Measurements from ENCODE around the gene AHCY. TPM values are rescaled to one million over a fixed set of nuclear protein-coding genes. Genes with fewer than 3 reads are reported as not detected.
"Not testable (repeated sequence)": the region's sequence is repeated elsewhere in the genome, so short reads cannot be mapped to it uniquely, and the experiment has no call there.

The AHCY gene
- total RNA-seq, 1 experiment from 2014 or later, result 223 TPM

DNA sequence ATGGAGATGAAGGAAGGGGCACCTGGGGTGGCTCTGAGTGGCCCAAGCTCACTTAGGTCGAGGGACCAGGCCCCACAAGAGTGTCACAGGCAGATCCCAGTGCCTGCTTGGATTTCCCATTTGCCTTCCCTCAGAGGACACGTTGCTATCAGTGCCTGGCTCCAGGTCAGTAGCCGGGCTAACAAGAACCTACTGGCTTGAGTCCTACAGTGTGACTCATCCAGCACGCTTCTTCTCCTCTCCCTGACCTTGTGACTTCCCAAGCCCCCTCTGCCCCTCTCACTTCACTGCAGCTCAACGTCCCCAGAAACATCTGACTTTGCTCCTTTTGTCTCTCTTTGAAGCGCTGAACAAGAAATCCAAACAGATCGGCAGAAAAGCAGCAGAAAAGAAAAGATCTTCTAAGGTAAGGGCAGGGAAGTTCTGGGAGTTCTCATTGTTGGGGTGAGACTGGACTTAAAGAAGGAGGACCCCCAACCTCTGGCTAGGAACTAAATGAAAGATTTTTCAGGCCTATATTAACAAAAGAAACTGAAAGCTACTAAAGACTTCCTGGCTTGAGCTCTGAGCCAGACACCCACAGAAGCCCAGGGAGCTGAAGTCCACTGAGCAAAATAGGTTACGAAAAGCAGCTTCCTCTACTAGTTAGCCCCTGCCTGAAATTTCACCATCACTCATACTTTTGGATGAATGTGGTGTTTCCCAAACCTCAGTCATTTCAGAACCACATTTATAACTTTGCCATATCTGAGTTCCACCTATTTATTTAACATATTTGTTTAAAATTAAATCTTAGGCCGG is 40.5 kb downstream of the AHCY start:
- peak; percentile 29 for DNase-seq (ENCODE audit: low read depth)

DNA sequence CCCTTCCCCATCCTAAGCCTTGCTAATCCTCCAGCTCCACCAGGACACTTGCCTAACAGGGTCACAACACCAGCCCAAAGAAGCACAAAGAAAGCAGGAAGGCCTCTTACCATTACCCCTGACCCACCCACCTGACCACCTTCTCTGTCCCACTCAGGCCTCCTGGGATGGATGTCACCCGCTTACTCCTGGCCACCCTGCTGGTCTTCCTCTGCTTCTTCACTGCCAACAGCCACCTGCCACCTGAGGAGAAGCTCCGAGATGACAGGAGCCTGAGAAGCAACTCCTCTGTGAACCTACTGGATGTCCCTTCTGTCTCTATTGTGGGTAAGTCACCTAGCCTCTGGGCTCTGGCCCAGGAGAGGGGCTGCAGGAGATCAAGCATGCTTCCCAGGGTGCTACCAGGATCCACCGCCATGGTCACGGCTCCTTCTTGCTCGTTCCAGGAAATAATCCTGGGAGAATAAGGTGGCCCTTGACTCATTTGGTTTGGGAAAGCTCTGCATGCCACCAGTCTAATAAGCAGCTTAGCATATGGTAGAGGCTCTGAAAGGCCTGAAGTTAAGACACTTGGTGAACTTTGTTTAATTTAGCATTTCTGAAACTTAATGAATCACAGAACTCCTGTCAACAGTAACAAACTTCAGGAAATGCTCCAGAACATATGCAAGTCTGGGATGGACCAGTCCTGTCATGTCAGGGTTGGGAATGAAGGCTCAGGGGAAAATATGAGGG is 42.8 kb downstream of the AHCY start:
- no peak for DNase-seq (ENCODE audit: low read depth)

- DNase-seq (ENCODE audit: low read depth), result no peak
These were observed 46.5 kb downstream of the AHCY start for GRCh38 chr20:34256629-34257124.

- DNase-seq (ENCODE audit: low read depth), result no peak
These were observed 48.2 kb downstream of the AHCY start for GRCh38 chr20:34254979-34255378.

DNA sequence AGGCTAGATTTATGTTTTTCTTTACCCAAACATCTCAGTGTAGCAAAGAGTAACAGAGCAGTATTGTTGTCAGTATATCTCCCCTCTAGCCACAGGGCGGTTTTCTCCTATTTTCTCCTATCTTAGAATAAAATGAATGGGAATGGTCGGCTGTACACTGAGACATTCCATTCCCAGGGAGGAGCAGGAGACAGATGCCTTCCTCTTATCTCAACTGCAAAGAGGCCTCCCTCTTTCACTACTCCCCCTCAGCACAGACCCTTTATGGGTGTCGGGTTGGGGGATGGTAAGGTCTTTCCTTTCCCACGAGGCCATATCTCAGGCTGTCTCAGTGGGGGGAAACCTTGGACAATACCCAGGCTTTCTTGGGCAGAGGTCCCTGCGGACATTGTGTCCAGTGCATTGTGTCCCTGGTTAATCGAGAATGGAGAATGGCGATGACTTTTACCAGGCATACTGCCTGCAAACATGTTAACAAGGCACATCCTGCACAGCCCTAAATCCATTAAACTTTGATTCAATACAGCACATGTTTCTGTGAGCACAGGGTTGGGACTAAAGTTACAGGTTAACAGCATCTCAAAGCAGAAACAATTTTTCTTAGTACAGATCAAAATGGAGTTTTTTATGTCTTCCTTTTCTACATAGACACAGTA is 50.6 kb downstream of the AHCY start:
- DNase-seq (ENCODE audit: low read depth), result not testable (repeated sequence)

- DNase-seq (ENCODE audit: low read depth), result no peak
These were observed 51.5 kb downstream of the AHCY start for GRCh38 chr20:34251619-34252018.

DNA sequence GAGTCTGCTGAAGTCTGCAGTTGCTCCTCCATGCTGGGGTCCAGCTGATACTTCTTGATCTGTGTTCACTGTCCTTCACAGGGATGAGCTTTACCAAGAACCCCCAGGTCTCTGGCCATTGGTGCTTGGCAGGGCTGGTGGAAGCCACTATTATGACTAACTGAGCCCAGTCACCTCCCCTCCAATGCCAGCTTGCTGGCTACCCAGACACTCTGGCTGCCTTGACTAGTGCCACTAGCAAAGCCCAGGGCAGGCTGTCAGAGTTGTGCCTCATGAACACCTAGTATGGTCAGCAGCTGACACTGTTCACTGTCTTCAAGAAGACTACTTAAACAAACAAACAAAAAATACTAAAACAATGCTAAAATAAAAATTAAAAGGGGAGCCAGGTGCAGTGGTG is 53.1 kb downstream of the AHCY start:
- no peak for DNase-seq (ENCODE audit: low read depth)

GRCh38 chr20:34249291-34249690 is 53.9 kb downstream of the AHCY start:
- DNase-seq (ENCODE audit: low read depth), result no peak

GRCh38 chr20:34246126-34246626 is 57.0 kb downstream of the AHCY start:
- no peak for DNase-seq (ENCODE audit: low read depth)

- DNase-seq (ENCODE audit: low read depth), result no peak
These were observed 59.8 kb downstream of the AHCY start for GRCh38 chr20:34243377-34243776.

- no peak for DNase-seq (ENCODE audit: low read depth)
These were observed 60.3 kb downstream of the AHCY start for GRCh38 chr20:34242879-34243278.

GRCh38 chr20:34242015-34242414 is 61.1 kb downstream of the AHCY start:
- not testable (repeated sequence) for DNase-seq (ENCODE audit: low read depth)

GRCh38 chr20:34240693-34241615 is 62.2 kb downstream of the AHCY start, which contains the start of gene ASIP:
Gene ASIP (plus strand): TSS chr20:34241423. CDS start chr20:34260375, 18,952 bp downstream.
- no peak for DNase-seq (ENCODE audit: low read depth)

DNA sequence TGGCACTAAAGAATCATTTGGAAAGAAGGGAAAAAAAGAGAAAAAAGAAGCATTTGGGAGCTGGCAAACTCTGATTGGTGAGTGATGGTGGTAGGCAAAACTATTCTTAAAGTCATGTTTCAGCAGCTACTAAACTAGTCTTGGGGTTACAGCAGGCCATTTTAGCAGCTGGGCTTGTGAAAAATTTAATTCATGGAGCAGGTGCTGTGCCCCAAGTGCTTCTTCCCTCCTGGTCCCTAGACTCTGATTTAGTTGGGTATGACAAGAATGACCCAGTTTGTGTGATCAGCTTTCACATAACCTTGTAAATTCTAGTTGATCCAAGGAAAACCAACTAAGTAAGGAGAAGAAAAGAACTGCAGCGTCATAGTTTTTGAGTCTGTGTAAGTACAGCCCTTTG is 63.0 kb downstream of the AHCY start:
- DNase-seq (ENCODE audit: low read depth), result no peak

- DNase-seq (ENCODE audit: low read depth), result no peak
These were observed 65.2 kb downstream of the AHCY start for GRCh38 chr20:34237942-34238341.

DNA sequence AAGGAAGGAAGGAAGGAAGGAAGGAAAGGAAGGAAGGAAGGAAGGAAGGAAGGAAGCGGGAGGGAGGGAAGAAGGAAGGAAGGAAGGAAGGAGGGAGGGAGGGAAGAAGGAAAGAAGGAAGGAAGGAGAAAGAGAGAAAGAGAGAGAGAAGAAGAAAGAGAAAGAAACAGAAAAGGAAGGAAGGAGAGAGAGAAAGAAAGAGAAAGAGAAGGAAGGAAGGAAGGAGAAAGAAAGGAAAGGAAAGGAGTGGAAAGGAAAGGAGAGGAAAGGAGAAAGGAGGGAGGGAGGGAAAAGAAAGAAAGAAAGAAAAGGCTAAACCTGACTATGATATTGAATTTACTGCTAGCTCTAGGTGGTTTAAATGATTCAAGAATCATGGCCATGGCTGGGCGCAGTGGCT is 67.3 kb downstream of the AHCY start:
- no peak for DNase-seq (ENCODE audit: low read depth)

DNA sequence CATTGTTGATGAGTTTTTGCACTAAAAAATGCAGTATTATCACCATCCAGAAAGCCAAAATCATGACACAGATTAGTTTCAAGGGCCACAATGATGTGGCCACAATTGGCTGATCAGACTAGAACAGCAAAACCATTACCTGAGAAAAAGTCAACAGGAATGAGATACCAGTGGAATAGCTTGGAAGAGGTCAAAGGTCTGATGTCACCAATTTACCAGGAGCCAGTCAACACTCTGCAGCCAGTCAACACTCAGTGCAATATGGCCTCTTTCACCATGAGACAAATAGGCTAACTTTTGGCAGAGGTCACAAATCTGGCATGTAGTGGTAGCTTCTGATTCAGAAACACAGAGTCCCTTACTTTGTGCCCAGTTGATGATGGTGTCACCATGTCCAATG is 69.5 kb downstream of the AHCY start:
- no peak for DNase-seq (ENCODE audit: low read depth)

DNA sequence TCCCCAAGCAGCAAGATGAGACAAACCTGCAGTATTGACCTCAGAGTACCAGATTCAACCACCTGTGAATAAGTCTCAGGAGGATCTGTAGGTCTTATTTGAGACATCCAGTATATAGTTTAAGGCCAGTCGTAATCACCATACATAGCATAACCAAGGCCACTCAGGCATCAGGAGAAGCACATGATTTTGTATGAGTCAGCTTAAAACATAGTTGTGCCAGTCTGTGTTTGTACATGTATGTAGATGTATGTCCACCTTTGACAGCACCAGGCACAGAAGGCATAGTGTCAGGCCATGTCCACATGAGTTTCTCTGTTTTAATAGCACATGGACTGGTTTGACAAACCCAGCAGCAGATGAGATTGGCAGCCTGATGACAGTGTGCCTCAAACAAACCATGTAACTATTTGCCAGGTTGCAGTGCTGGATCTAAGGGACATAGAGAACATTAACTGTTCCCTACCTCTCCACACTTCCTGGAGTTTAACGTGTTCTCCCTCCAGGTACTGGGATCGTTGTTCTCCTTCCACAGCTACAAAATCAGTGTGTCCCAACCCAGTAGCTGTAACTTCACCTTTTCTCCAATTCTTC is 70.6 kb downstream of the AHCY start:
- DNase-seq (ENCODE audit: low read depth), result no peak

- DNase-seq (ENCODE audit: low read depth), result no peak
These were observed 71.5 kb downstream of the AHCY start for GRCh38 chr20:34231634-34232033.
